K562 (cell line): ENCODE data around the gene TLX3.

ENCODE experiments used
- MLX ChIP-seq, 2 experiments: fragments of 450-650 bp in 1 of 2; sonication (generic) in 1 of 2; formaldehyde crosslinking; conservative IDR thresholded peaks; 2 replicates each; pipeline versions ENCODE4 v1.4.0 to v1.8.1; 2020 to 2022; ENCODE audit warnings: mild to moderate bottlenecking in 1 of 2, missing genetic modification reagents in 1 of 2
- ZBTB49 ChIP-seq: sonication (generic); formaldehyde crosslinking; IDR thresholded peaks from 2 replicates; pipeline ENCODE4 v1.8.0; 2022; ENCODE audit warnings: missing genetic modification reagents, mild to moderate bottlenecking, borderline replicate concordance

- TF ChIP-seq ZBTB49 (CRISPR knock-in tag), result no peak
- no peak for TF ChIP-seq MLX (CRISPR knock-in tag; conservative IDR thresholded peaks at IDR 0.05)
Observed at GRCh38 chr5:171269717-171270116, 39.3 kb upstream of the TLX3 start.
